ENCODE measurements around the gene SLC39A11.
"Not testable (repeated sequence)": the region's sequence is repeated elsewhere in the genome, so short reads cannot be mapped to it uniquely, and the experiment has no call there.

SLC39A11 gene

GRCh38 chr17:72858826-72859495 lies 233.5 kb downstream of the SLC39A11 start:
- DNase-seq = no peak

- DNase-seq = no peak
Measured at GRCh38 chr17:72853440-72854415, 238.8 kb downstream of the SLC39A11 start.

GRCh38 chr17:72852277-72852938 lies 240.1 kb downstream of the SLC39A11 start:
- no peak for DNase-seq

- DNase-seq = no peak
Measured at GRCh38 chr17:72850410-72851118, 241.9 kb downstream of the SLC39A11 start.

GRCh38 chr17:72846399-72846798 lies 246.1 kb downstream of the SLC39A11 start:
- DNase-seq = no peak

- no peak for DNase-seq
Measured at GRCh38 chr17:72843591-72843990, 248.9 kb downstream of the SLC39A11 start.

- no peak for DNase-seq
Measured at GRCh38 chr17:72840019-72840418, 252.5 kb downstream of the SLC39A11 start.

- no peak for DNase-seq
Measured at GRCh38 chr17:72839131-72839725, 253.3 kb downstream of the SLC39A11 start.

GRCh38 chr17:72838581-72838980 lies 253.9 kb downstream of the SLC39A11 start:
- no peak for DNase-seq

GRCh38 chr17:72838068-72838467 lies 254.4 kb downstream of the SLC39A11 start:
- DNase-seq = no peak

- DNase-seq = no peak
Measured at GRCh38 chr17:72837335-72837734, 255.2 kb downstream of the SLC39A11 start.

GRCh38 chr17:72833128-72833765 lies 259.2 kb downstream of the SLC39A11 start:
- no peak for DNase-seq

GRCh38 chr17:72832306-72832705 lies 260.2 kb downstream of the SLC39A11 start:
- no peak for DNase-seq

GRCh38 chr17:72829883-72830282 lies 262.6 kb downstream of the SLC39A11 start:
- DNase-seq = no peak

GRCh38 chr17:72826602-72827001 lies 265.9 kb downstream of the SLC39A11 start:
- no peak for DNase-seq

- DNase-seq = not testable (repeated sequence)
Measured at GRCh38 chr17:72826059-72826458, 266.4 kb downstream of the SLC39A11 start.

GRCh38 chr17:72825218-72825617 lies 267.3 kb downstream of the SLC39A11 start:
- DNase-seq = no peak

GRCh38 chr17:72824267-72824666 lies 268.2 kb downstream of the SLC39A11 start:
- DNase-seq = not testable (repeated sequence)

- DNase-seq = no peak
Measured at GRCh38 chr17:72822358-72823023, 270.0 kb downstream of the SLC39A11 start.

GRCh38 chr17:72816406-72816805 lies 276.1 kb downstream of the SLC39A11 start:
- no peak for DNase-seq

- DNase-seq = no peak
Measured at GRCh38 chr17:72813481-72813880, 279.0 kb downstream of the SLC39A11 start.

All from activated CD4-positive, alpha-beta T cell treated with anti-CD3 and anti-CD28 coated beads for 1 hour (primary cell).